Activated CD8-positive, alpha-beta memory T cell treated with anti-CD3 and anti-CD28 coated beads, Interleukin-2, amount 50 U/mL, for 48 hours (primary cell): ENCODE results near the gene CARM1.
"Not testable (repeated sequence)": the region's sequence is repeated elsewhere in the genome, so short reads cannot be mapped to it uniquely, and the experiment has no call there.

ENCODE experiments used
- DNase-seq: peaks from one replicate; pipeline ENCODE4 v3.0.0-alpha.2; 2020

Gene CARM1

GRCh38 chr19:10935371-10936059 lies 64.2 kb downstream of the CARM1 start:
- no peak for DNase-seq

GRCh38 chr19:10936661-10937084 lies 65.3 kb downstream of the CARM1 start:
- DNase-seq: no peak

GRCh38 chr19:10941649-10942048 lies 70.3 kb downstream of the CARM1 start:
- not testable (repeated sequence) for DNase-seq

GRCh38 chr19:10943412-10943811 lies 72.1 kb downstream of the CARM1 start:
- not testable (repeated sequence) for DNase-seq

GRCh38 chr19:10945264-10945663 lies 73.9 kb downstream of the CARM1 start:
- no peak for DNase-seq

- DNase-seq: no peak
These were observed 75.8 kb downstream of the CARM1 start for GRCh38 chr19:10946958-10947657.

GRCh38 chr19:10952809-10953208 lies 81.5 kb downstream of the CARM1 start:
- no peak for DNase-seq

DNA sequence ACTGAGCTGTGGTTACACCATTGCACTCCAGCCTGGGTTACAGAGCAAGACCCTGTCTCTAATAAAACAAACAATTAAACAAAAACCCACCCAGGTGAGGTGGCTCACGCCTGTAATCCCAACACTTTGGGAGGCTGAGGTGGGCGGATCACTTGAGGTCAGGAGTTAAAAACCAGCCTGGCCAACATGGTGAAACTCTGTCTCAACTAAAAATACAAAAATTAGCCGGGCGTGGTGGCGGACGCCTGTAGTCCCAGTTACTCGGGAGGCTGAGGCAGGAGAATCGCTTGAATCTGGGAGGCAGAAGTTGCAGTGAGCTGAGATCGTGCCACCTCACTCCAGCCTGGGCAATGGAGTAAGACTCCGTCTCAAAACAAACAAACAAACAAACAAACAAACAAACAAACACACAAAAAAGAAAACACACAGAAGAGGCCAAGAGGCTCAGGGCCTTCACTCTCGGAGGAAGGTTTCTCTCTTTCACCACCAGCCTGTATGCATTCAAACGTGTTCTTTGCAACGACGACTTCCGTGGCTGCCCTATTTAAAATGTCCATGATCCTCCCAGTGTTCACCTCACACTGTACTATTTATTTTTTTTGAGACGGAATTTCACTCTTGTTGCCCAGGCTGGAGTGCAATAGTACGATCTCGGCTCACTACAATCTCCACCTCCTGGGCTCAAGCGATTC lies 88.1 kb downstream of the CARM1 start:
- not testable (repeated sequence) for DNase-seq

DNA sequence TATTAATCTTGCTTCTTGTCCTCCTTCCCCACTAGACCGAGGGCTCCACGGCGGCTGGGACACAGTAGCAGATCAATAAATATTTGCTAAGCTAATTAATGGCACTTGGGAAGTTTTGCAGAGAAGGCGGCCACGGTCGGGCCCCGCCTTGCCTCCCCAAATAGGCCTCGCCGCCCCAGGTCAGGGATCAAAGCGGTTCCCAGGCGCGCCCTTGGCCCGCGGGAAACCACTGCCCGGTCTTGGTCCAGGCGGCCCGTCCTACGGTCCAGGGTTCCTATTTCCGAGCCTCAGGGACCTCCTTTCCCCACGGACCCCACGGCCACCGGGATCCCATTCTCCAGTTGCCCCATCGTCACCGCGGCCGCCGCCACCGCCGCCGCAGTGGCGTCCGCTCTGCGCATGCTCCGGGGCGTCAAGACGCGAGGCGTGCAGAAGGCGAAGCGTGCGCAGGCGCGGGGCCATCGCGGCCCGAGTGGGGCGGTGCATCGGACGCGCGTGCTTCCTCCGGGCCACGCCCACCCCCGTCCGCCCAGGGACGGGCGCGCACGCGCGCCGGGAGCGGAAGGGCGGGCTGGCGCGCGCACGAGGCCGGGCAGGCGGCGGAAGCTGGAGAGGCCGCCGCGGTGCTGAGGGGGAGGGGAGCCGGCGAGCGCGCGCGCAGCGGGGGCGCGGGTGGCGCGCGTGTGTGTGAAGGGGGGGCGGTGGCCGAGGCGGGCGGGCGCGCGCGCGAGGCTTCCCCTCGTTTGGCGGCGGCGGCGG lies 89.1 kb downstream of the CARM1 start, which contains the start of gene SMARCA4:
Gene SMARCA4, plus strand, starts transcription at position 717 of the 759 bp plus-strand sequence. CDS start 23,122 bp downstream, outside the sequence.
- DNase-seq: peak; percentile 99

- peak; percentile 72 for DNase-seq
These were observed 89.9 kb downstream of the CARM1 start for GRCh38 chr19:10961073-10961860.

DNA sequence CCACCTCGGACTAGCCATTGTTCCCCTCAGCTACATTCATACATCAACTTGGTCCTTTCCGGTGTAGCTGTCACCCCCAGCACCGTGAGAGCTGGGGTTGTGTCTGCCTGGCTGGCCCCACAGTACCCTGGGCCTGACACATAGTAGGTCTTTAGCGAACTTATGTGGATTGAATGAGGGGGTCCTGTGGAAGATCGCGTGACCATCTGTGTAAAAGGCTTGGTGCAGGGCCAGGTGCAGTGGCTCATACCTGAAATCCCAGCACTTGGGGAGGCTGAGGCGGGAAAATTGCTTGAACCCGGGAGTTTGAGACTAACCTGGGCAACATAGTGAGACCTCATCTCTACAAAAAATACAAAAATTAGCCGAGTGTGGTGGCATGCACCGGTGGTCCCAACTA lies 91.5 kb downstream of the CARM1 start:
- DNase-seq: no peak

DNA sequence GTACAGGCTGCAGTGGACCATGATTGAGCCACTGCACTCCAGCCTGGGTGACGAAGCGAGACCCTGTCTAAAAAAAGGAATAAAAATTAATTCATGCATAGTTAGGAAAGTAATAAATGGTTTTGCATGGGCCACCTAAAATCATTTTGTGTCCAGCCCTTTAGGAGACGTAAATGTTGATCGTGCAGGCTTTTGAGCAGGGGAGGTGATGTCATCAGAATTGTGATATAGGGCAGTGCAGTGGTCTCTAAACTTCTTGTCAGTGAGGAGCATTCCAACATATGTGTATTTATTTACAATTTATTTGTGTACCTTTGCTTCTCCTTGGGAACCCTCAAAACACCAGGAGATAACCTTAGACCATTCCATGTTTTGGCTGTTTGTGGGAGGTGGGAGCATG lies 92.5 kb downstream of the CARM1 start:
- DNase-seq: no peak

- DNase-seq: no peak
These were observed 93.5 kb downstream of the CARM1 start for GRCh38 chr19:10964903-10965302.

DNA sequence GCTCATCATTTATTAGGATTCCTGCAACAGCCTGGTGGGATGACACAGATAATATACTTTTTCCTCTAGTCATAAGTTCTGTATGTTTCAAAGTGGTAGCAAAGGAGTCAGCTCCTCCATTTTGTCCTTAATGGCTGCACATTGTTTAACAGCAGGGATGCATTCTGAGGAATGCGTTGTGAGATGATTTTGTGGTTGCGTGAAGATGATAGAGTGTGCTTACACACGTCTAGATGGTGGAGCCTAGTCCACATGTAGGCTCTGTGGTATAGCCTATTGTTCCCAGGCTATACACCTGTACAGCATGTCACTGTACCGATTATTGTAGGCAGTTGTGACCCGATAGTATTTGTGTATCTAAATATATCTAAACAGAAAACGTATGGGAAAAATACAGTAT lies 94.0 kb downstream of the CARM1 start:
- DNase-seq: no peak

- no peak for DNase-seq
These were observed 95.5 kb downstream of the CARM1 start for GRCh38 chr19:10966809-10967208.

DNA sequence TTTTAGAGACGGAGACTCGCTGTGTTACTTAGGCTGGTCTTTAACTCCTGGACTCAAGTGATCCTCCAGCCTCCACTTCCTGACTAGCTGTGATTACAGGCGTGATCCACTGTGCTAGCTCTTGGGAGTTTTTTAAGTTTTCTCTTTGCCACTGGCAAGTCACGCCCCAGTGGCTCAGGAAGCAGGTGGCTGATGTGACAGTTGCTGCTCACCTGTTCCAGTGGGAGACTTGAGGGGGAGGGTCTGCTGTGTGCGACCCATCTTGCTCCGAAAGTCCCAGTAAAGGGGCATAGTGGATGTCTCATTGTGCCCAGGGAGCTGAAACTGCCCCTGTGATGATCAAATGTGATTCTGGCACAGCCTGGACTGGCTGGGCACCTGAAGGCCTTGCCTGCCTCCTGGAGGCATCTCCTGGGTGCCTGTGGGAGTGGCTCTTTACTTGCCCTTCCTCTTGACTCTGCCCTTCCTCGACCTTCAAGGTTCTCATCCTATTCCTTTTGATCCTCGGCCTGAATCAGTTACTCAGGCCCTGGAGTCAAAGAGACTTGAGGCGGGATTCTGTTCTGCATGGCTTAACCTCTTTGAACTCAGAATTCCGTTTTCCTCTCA lies 97.3 kb downstream of the CARM1 start:
- no peak for DNase-seq

GRCh38 chr19:10971107-10971726 lies 99.9 kb downstream of the CARM1 start:
- no peak for DNase-seq
